Suprapubic skin (tissue), 4 donors: ENCODE data around the gene RUVBL2. TPM values are rescaled to one million over a fixed set of nuclear protein-coding genes. Genes with fewer than 3 reads are reported as not detected.

Experiments
- DNase-seq, 2 donors: peaks; one replicate each; pipeline ENCODE4 v3.0.0-alpha.2; 2019; ENCODE audit warnings: low spot score in 2 of 2
- H3K27ac ChIP-seq: fragments of 200-600 bp; sonication (generic); one replicate; pipeline ENCODE4 v1.5.1; 2019
- H3K27me3 ChIP-seq: fragments of 200-600 bp; sonication (generic); one replicate; pipeline ENCODE4 v1.5.1; 2019
- H3K36me3 ChIP-seq: fragments of 200-600 bp; sonication (generic); one replicate; pipeline ENCODE4 v1.5.1; 2019
- H3K4me1 ChIP-seq: fragments of 200-600 bp; sonication (generic); one replicate; pipeline ENCODE4 v1.5.1; 2019
- H3K4me3 ChIP-seq: fragments of 200-600 bp; sonication (generic); one replicate; pipeline ENCODE4 v1.5.1; 2019; ENCODE audit warnings: mild to moderate bottlenecking
- H3K9me3 ChIP-seq: fragments of 200-600 bp; sonication (generic); one replicate; pipeline ENCODE4 v1.5.1; 2019
- CTCF ChIP-seq, 2 donors: fragments of 200-600 bp in 1 of 2; fragments of 450-650 bp in 1 of 2; sonication (generic) in 1 of 2; IDR thresholded peaks; one replicate each; pipeline ENCODE4 v1.5.1; 2016 to 2019; ENCODE audit warnings: antibody characterized with exemption in 2 of 2, mild to moderate bottlenecking in 1 of 2, moderate library complexity in 1 of 2
- EP300 ChIP-seq: sonication (generic); formaldehyde crosslinking; IDR thresholded peaks from one replicate; pipeline ENCODE4 v1.6.1; 2017; ENCODE audit warnings: antibody characterized with exemption
- POLR2A ChIP-seq, 2 donors: fragments of 450-650 bp; IDR thresholded peaks; one replicate each; pipeline ENCODE4 v1.6.1; 2017; ENCODE audit warnings: antibody characterized with exemption in 2 of 2, mild to moderate bottlenecking in 2 of 2, moderate library complexity in 2 of 2
- POLR2AphosphoS5 ChIP-seq, 3 donors: sonication (generic); formaldehyde crosslinking; IDR thresholded peaks; one replicate each; pipeline ENCODE4 v1.6.1; 2017; ENCODE audit warnings: antibody characterized with exemption in 3 of 3
- WGBS: methylation state at CpG from one replicate; pipeline ENCODE4 v1.1.5; 2018; 5-methylcytosine and 5-hydroxymethylcytosine counted together
- total RNA-seq, 4 donors: library from RNA; depleted of rRNA; stranded (reverse); fragments of >200 nt; gene quantifications; one replicate each; pipeline ENCODE4 v1.1.0, GENCODE V29; 2016

RUVBL2 gene
- total RNA-seq, 4 donors from 2014 or later, result 37.3 to 70.3 (median 68.8) TPM

GRCh38 chr19:48977061-48977460 lies 16.6 kb upstream of the RUVBL2 start:
- H3K27me3 ChIP-seq, result no peaks in the 10 kb centered on the region
- no peak overlapping the region for H3K4me3 ChIP-seq
- DNase-seq, result no peak
- no peak overlapping the region for H3K27ac ChIP-seq
- H3K4me1 ChIP-seq, result peaks cover 16% of the 10 kb centered on the region
- 68% methylated on average over 2 of the region's 2 CpGs for WGBS
- no peaks in the 10 kb centered on the region for H3K9me3 ChIP-seq
- TF ChIP-seq EP300, result no peak
- TF ChIP-seq CTCF (IDR thresholded peaks at IDR 0.05), result no peak
- TF ChIP-seq POLR2A (IDR thresholded peaks at IDR 0.05), result no peak
- no peak for TF ChIP-seq POLR2AphosphoS5 (IDR thresholded peaks at IDR 0.05)
- peaks cover 70% of the 10 kb centered on the region for H3K36me3 ChIP-seq

- Histone ChIP-seq H3K9me3 (no peaks in the 10 kb centered on the region), H3K4me3 (no peak overlapping the region), H3K4me1 (peaks cover 16% of the 10 kb centered on the region), H3K27me3 (no peaks in the 10 kb centered on the region), H3K36me3 (peaks cover 77% of the 10 kb centered on the region), H3K27ac (no peak overlapping the region)
- WGBS, result 97% methylated on average over 6 of the region's 9 CpGs
- DNase-seq, result no peak
- TF ChIP-seq POLR2A (IDR thresholded peaks at IDR 0.05), result no peak
- no peak for TF ChIP-seq EP300
- TF ChIP-seq CTCF (IDR thresholded peaks at IDR 0.05), result no peak
- TF ChIP-seq POLR2AphosphoS5 (IDR thresholded peaks at IDR 0.05), result no peak
These were observed 11.4 kb upstream of the RUVBL2 start for GRCh38 chr19:48982280-48982679.

- Histone ChIP-seq H3K27ac (no peak overlapping the region), H3K4me1 (peaks cover 10% of the 10 kb centered on the region), H3K27me3 (no peaks in the 10 kb centered on the region), H3K36me3 (peaks cover 77% of the 10 kb centered on the region), H3K9me3 (no peaks in the 10 kb centered on the region), H3K4me3 (no peak overlapping the region)
- TF ChIP-seq CTCF (IDR thresholded peaks at IDR 0.05) (no peak), POLR2A (IDR thresholded peaks at IDR 0.05) (no peak), POLR2AphosphoS5 (IDR thresholded peaks at IDR 0.05) (no peak)
- 100% methylated on average over 2 of the region's 13 CpGs for WGBS
- DNase-seq, result no peak
These were observed 8.0 kb upstream of the RUVBL2 start for GRCh38 chr19:48985711-48986110.

- Histone ChIP-seq H3K27ac (no peak overlapping the region), H3K4me3 (no peak overlapping the region), H3K36me3 (peaks cover 72% of the 10 kb centered on the region), H3K4me1 (peaks cover 15% of the 10 kb centered on the region), H3K9me3 (no peaks in the 10 kb centered on the region), H3K27me3 (no peaks in the 10 kb centered on the region)
- TF ChIP-seq EP300 (no peak), POLR2A (IDR thresholded peaks at IDR 0.05) (no peak), POLR2AphosphoS5 (IDR thresholded peaks at IDR 0.05) (no peak), CTCF (IDR thresholded peaks at IDR 0.05) (no peak)
- 97% methylated on average over 3 of the region's 3 CpGs for WGBS
- DNase-seq, result no peak
These were observed 7.5 kb upstream of the RUVBL2 start for GRCh38 chr19:48986211-48986610.

GRCh38 chr19:48987323-48987722 lies 6.4 kb upstream of the RUVBL2 start:
- H3K27ac ChIP-seq, result no peak overlapping the region
- no peaks in the 10 kb centered on the region for H3K27me3 ChIP-seq
- TF ChIP-seq EP300 (no peak), POLR2AphosphoS5 (IDR thresholded peaks at IDR 0.05) (no peak), POLR2A (IDR thresholded peaks at IDR 0.05) (no peak)
- H3K4me3 ChIP-seq, result no peak overlapping the region
- 91% methylated on average over 3 of the region's 7 CpGs for WGBS
- peaks cover 60% of the 10 kb centered on the region for H3K36me3 ChIP-seq
- no peaks in the 10 kb centered on the region for H3K9me3 ChIP-seq
- H3K4me1 ChIP-seq, result peaks cover 27% of the 10 kb centered on the region
- no peak for DNase-seq

GRCh38 chr19:48988286-48988685 lies 5.4 kb upstream of the RUVBL2 start:
- Histone ChIP-seq H3K36me3 (peaks cover 51% of the 10 kb centered on the region), H3K27ac (no peak overlapping the region), H3K4me3 (no peak overlapping the region), H3K4me1 (peaks cover 28% of the 10 kb centered on the region), H3K9me3 (no peaks in the 10 kb centered on the region), H3K27me3 (no peaks in the 10 kb centered on the region)
- WGBS, result 95% methylated on average over 7 of the region's 7 CpGs
- TF ChIP-seq POLR2A (IDR thresholded peaks at IDR 0.05), result no peak
- TF ChIP-seq CTCF (IDR thresholded peaks at IDR 0.05), result no peak
- no peak for TF ChIP-seq POLR2AphosphoS5 (IDR thresholded peaks at IDR 0.05)
- TF ChIP-seq EP300, result no peak
- no peak for DNase-seq
